ENCODE measurements around the gene LRCH3. TPM values are rescaled to one million over a fixed set of nuclear protein-coding genes. Genes with fewer than 3 reads are reported as not detected.

LRCH3 gene
- polyA plus RNA-seq, 2 of the 4 experiments (the other 2 are of a cell fraction) = 14.2 to 44.6 TPM

DNA sequence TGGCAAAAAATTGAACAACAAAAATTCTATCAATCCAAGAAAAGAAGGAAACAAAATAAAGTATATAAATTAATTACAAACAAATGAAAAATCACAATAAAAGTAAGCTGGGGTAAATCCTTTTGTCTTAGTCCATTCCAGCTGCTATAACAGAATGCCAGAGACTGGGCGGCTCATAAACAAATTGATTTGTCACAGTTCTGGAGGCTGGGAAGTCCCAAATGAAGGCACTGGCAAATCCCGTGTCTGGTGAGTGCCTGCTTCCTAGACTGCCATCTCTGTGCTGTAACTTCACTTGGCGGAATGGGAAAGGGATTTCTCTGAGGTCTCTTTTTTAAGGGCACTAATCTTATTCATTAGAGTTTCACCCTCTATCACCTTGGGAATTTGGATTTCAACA lies 105.4 kb downstream of the LRCH3 start:
- 82% methylated on average over 3 of the region's 3 CpGs for WGBS (ENCODE audit: missing lambda C conversion rate)
- no peak for DNase-seq (ENCODE audit: low read depth in 1 of 2, low spot score in 1 of 2)
- no peak for ATAC-seq
- Histone ChIP-seq H3K4me1 (no peaks in the 10 kb centered on the region), H3K9me3 (no peaks in the 10 kb centered on the region), H3K27ac (no peak overlapping the region), H3K4me2 (no peak overlapping the region), H3K4me3 (no peak overlapping the region)
- ChIA-PET POLR2A (no interaction called here), CTCF (interaction anchor here (1.0 to 1.5 kb wide), 2 partner anchors 9 to 46 kb away, joined by 3 to 4 read pairs; no protein-coding TSS in a partner anchor)
- TF ChIP-seq RCOR1 (IDR thresholded peaks at IDR 0.05; ENCODE audit: low read depth, low read length) = no peak
- no peak for TF ChIP-seq GATA3 (IDR thresholded peaks at IDR 0.05; ENCODE audit: borderline replicate concordance)
- TF ChIP-seq, protein P1, sequence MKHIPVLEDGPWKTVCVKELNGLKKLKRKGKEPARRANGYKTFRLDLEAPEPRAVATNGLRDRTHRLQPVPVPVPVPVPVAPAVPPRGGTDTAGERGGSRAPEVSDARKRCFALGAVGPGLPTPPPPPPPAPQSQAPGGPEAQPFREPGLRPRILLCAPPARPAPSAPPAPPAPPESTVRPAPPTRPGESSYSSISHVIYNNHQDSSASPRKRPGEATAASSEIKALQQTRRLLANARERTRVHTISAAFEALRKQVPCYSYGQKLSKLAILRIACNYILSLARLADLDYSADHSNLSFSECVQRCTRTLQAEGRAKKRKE (CRISPR knock-in tag; IDR thresholded peaks at IDR 0.05; ENCODE audit: low read depth) = no peak
- TF ChIP-seq KDM1A (IDR thresholded peaks at IDR 0.05; ENCODE audit: low read depth) = no peak
- TF ChIP-seq ZC3H11A (IDR thresholded peaks at IDR 0.05) = no peak
- no peak for TF ChIP-seq KDM5A (IDR thresholded peaks at IDR 0.05)
- TF ChIP-seq RFX5 (IDR thresholded peaks at IDR 0.05) = no peak
- no peak for FAIRE-seq

DNA sequence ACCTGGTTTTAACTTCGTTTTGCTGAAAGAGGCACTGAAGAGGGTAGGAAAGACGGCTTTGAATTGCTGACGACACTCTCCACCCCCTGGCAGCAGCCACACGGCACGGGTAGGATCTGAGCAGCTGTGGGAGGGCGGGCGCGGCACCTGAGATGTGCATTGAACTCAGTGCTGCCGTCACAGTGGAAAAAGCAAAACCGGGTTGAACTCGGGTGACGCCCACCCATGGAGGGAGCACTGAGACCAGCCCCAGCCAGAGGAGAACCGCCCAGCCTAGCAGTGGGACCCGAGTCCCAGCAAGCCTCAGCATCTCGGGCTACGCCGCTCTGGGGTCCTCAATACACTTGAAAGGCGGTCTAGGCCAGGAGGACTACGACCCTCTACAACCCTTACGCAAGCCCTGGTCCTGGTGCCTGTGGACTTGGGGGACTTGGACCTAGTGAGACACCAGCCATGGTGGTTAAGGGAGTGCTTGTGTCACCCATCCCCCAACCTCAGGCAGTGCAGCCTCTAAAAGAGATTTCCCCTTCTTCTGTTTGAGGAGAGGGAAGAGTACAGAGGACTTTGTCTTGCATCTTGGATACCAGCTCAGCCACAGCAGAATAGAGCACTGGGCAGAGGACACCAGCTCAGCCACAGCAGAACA lies 108.9 kb downstream of the LRCH3 start:
- CTCF ChIA-PET = interaction anchor here (1.5 kb wide), 1 partner anchor 43 kb away, joined by 4 read pairs; no protein-coding TSS in a partner anchor
- Histone ChIP-seq H3K27ac (no peak overlapping the region), H3K4me1 (no peaks in the 10 kb centered on the region), H3K4me3 (no peak overlapping the region), H3K9me3 (no peaks in the 10 kb centered on the region), H3K4me2 (no peak overlapping the region)
- no peak for ATAC-seq
- POLR2A ChIA-PET = no interaction called here
- 85% methylated on average over 18 of the region's 20 CpGs for WGBS (ENCODE audit: missing lambda C conversion rate)
- FAIRE-seq = no peak
- TF ChIP-seq FOSB (CRISPR knock-in tag; IDR thresholded peaks at IDR 0.05) (no peak), NFE2L2 (conservative IDR thresholded peaks at IDR 0.05; ENCODE audit: low read length) (no peak), RFX5 (IDR thresholded peaks at IDR 0.05) (no peak), EHF (CRISPR knock-in tag; IDR thresholded peaks at IDR 0.05) (no peak), HOXB13 (CRISPR knock-in tag; IDR thresholded peaks at IDR 0.05; ENCODE audit: low read depth) (no peak), EHMT2 (IDR thresholded peaks at IDR 0.05; ENCODE audit: low read depth) (no peak), CHD2 (IDR thresholded peaks at IDR 0.05; ENCODE audit: low read length, partially characterized antibody) (no peak)
- TF ChIP-seq, protein P2, sequence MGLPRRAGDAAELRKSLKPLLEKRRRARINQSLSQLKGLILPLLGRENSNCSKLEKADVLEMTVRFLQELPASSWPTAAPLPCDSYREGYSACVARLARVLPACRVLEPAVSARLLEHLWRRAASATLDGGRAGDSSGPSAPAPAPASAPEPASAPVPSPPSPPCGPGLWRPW (IDR thresholded peaks at IDR 0.05) = no peak
- TF ChIP-seq, protein P3, sequence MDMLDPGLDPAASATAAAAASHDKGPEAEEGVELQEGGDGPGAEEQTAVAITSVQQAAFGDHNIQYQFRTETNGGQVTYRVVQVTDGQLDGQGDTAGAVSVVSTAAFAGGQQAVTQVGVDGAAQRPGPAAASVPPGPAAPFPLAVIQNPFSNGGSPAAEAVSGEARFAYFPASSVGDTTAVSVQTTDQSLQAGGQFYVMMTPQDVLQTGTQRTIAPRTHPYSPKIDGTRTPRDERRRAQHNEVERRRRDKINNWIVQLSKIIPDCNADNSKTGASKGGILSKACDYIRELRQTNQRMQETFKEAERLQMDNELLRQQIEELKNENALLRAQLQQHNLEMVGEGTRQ (IDR thresholded peaks at IDR 0.05) = no peak
- DNase-seq (ENCODE audit: low read depth in 1 of 2, low spot score in 1 of 2) = no peak

DNA sequence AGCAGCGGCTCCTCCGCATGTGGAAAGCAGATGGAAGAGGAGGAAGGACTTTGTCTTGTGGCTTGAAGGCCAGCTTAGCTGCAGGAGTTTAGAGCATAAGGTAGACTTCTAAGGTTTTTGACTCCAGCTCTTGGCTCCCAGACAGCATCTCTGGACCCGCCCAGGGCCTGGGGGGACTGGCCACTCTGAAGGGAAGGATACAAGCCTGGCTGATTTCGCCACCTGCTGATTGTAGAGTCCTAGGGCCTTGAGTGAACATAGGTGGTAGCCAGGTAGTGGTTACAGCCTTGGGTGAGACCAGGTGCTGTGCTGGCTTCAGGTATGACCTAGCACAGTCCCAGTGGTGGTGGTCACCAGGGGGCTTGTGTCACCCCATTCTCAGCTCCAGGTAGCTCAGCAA lies 110.6 kb downstream of the LRCH3 start:
- ChIA-PET POLR2A (no interaction called here), CTCF (interaction anchor here (1.5 kb wide), 1 partner anchor 41 kb away, joined by 4 read pairs; no protein-coding TSS in a partner anchor)
- WGBS (ENCODE audit: missing lambda C conversion rate) = 93% methylated on average over 2 of the region's 4 CpGs
- TF ChIP-seq HDAC2 (IDR thresholded peaks at IDR 0.05) (no peak), RAD21 (conservative IDR thresholded peaks at IDR 0.05 in 1 of 2, IDR thresholded peaks at IDR 0.05 in 1 of 2) (no peak), MAZ (IDR thresholded peaks at IDR 0.05; ENCODE audit: borderline replicate concordance, low read depth, low read length) (no peak), BHLHE40 (IDR thresholded peaks at IDR 0.05; ENCODE audit: low read depth, low read length) (no peak), HEYL (CRISPR knock-in tag; IDR thresholded peaks at IDR 0.05) (no peak), CBX8 (IDR thresholded peaks at IDR 0.05) (no peak), MAFK (IDR thresholded peaks at IDR 0.05; ENCODE audit: partially characterized antibody) (no peak), EP300 (IDR thresholded peaks at IDR 0.05) (no peak), JUN (IDR thresholded peaks at IDR 0.05) (no peak), ZSCAN20 (CRISPR knock-in tag; IDR thresholded peaks at IDR 0.05) (no peak), POLR2A (IDR thresholded peaks at IDR 0.05; ENCODE audit: low read length) (no peak), EHF (CRISPR knock-in tag; IDR thresholded peaks at IDR 0.05) (no peak), HOXA7 (CRISPR knock-in tag; IDR thresholded peaks at IDR 0.05) (no peak), CEBPB (IDR thresholded peaks at IDR 0.05) (no peak), ESRRA (IDR thresholded peaks at IDR 0.05; ENCODE audit: borderline replicate concordance, low read length) (no peak)
- TF ChIP-seq, protein P4, sequence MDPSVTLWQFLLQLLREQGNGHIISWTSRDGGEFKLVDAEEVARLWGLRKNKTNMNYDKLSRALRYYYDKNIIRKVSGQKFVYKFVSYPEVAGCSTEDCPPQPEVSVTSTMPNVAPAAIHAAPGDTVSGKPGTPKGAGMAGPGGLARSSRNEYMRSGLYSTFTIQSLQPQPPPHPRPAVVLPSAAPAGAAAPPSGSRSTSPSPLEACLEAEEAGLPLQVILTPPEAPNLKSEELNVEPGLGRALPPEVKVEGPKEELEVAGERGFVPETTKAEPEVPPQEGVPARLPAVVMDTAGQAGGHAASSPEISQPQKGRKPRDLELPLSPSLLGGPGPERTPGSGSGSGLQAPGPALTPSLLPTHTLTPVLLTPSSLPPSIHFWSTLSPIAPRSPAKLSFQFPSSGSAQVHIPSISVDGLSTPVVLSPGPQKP (IDR thresholded peaks at IDR 0.05; ENCODE audit: low read depth, low read length) = no peak
- TF ChIP-seq, protein P5, sequence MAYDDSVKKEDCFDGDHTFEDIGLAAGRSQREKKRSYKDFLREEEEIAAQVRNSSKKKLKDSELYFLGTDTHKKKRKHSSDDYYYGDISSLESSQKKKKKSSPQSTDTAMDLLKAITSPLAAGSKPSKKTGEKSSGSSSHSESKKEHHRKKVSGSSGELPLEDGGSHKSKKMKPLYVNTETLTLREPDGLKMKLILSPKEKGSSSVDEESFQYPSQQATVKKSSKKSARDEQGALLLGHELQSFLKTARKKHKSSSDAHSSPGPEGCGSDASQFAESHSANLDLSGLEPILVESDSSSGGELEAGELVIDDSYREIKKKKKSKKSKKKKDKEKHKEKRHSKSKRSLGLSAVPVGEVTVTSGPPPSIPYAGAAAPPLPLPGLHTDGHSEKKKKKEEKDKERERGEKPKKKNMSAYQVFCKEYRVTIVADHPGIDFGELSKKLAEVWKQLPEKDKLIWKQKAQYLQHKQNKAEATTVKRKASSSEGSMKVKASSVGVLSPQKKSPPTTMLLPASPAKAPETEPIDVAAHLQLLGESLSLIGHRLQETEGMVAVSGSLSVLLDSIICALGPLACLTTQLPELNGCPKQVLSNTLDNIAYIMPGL (CRISPR knock-in tag; IDR thresholded peaks at IDR 0.05; ENCODE audit: borderline replicate concordance) = no peak

More for the DNA sequence above, 110.6 kb downstream of the LRCH3 start:
- FAIRE-seq (no peak), ATAC-seq (no peak), DNase-seq (ENCODE audit: low read depth in 1 of 2, low spot score in 1 of 2) (no peak)
- Histone ChIP-seq H3K9me3 (no peaks in the 10 kb centered on the region), H3K27ac (no peak overlapping the region), H3K4me3 (no peak overlapping the region), H3K4me1 (no peaks in the 10 kb centered on the region), H3K4me2 (no peak overlapping the region)

Measured in A549 (cell line).